ENCODE data around the gene ABHD16A. TPM values are rescaled to one million over a fixed set of nuclear protein-coding genes. Genes with fewer than 3 reads are reported as not detected.

Gene ABHD16A
- total and polyA plus RNA-seq, 2 of the 13 experiments (the other 11 are each of a cell fraction or from before 2014, with no cell fraction given): 43.5 to 45.4 TPM

GRCh38 chr6:31655349-31656237, 47.5 kb downstream of the ABHD16A start, which contains the start of gene APOM (continued):
- TF ChIP-seq TFDP1 (CRISPR knock-in tag; IDR thresholded peaks at IDR 0.05; ENCODE audit: borderline replicate concordance): peak; percentile 43; the same call in 1 of the 2 replicates
- TF ChIP-seq ZNF207 (IDR thresholded peaks at IDR 0.05; ENCODE audit: borderline replicate concordance): no peak
- peak; percentile 23; the same call in 1 of the 2 replicates for TF ChIP-seq RELA (CRISPR knock-in tag; IDR thresholded peaks at IDR 0.05)
- no peak; the same call in 1 of the 2 replicates for TF ChIP-seq NR0B2 (CRISPR knock-in tag; IDR thresholded peaks at IDR 0.05)
- peak; percentile 71; the same call in 1 of the 2 replicates for TF ChIP-seq ARNTL (CRISPR knock-in tag; IDR thresholded peaks at IDR 0.05)
- TF ChIP-seq MED8 (CRISPR knock-in tag; IDR thresholded peaks at IDR 0.05; ENCODE audit: insufficient replicate concordance): peak; percentile 93
- peak; percentile 10 for TF ChIP-seq SKI (IDR thresholded peaks at IDR 0.05; ENCODE audit: partially characterized antibody)
- TF ChIP-seq ZBTB34 (CRISPR knock-in tag; IDR thresholded peaks at IDR 0.05): peak; percentile 95
- TF ChIP-seq FOXO1 (CRISPR knock-in tag; IDR thresholded peaks at IDR 0.05): peak; percentile 98
- TF ChIP-seq ZNF580 (CRISPR knock-in tag; IDR thresholded peaks at IDR 0.05; ENCODE audit: borderline replicate concordance, low read depth): peak; percentile 88; the same call in 1 of the 2 replicates
- TF ChIP-seq ZNF605 (CRISPR knock-in tag; IDR thresholded peaks at IDR 0.05): peak; percentile 98
- no peak for TF ChIP-seq ZUFSP (CRISPR knock-in tag; IDR thresholded peaks at IDR 0.05; ENCODE audit: borderline replicate concordance)
- peak; percentile 92 for TF ChIP-seq RFXAP (CRISPR knock-in tag; IDR thresholded peaks at IDR 0.05; ENCODE audit: borderline replicate concordance)
- TF ChIP-seq TEF (CRISPR knock-in tag; IDR thresholded peaks at IDR 0.05): peak; percentile 80; the same call in 1 of the 2 replicates
- peak; percentile 41; the same call in 1 of the 2 replicates for TF ChIP-seq TFE3 (CRISPR knock-in tag; IDR thresholded peaks at IDR 0.05)
- peak; percentile 73; the same call in 1 of the 2 replicates for TF ChIP-seq FOXC1 (CRISPR knock-in tag; IDR thresholded peaks at IDR 0.05; ENCODE audit: borderline replicate concordance)
- peak; percentile 88 for TF ChIP-seq SMAD1 (CRISPR knock-in tag; IDR thresholded peaks at IDR 0.05; ENCODE audit: borderline replicate concordance, low read depth)
- no peak for TF ChIP-seq ATAD3A (CRISPR knock-in tag; IDR thresholded peaks at IDR 0.05)
- TF ChIP-seq GATAD1 (CRISPR knock-in tag; IDR thresholded peaks at IDR 0.05): peak; percentile 82
